ENCODE results near the gene FOXB1. TPM values are rescaled to one million over a fixed set of nuclear protein-coding genes. Genes with fewer than 3 reads are reported as not detected.

Gene FOXB1
- total RNA-seq, 1 experiment from 2014 or later: 2.7 TPM

GRCh38 chr15:60006873-60007272 is 2.8 kb downstream of the FOXB1 start:
- Histone ChIP-seq H3K4me1 (replicated peaks; ENCODE audit: insufficient read depth) (peaks cover 28% of the 10 kb centered on the region), H2AFZ (peak overlapping the region; percentile 75), H3K4me3 (peak overlapping the region; percentile 82), H4K20me1 (ENCODE audit: insufficient read depth) (no peaks in the 10 kb centered on the region), H3K79me2 (ENCODE audit: low read depth) (peaks cover 11% of the 10 kb centered on the region), H3F3A (ENCODE audit: insufficient read depth, low read depth) (peaks cover 16% of the 10 kb centered on the region), H3K27me3 (ENCODE audit: insufficient read depth, low read depth) (no peaks in the 10 kb centered on the region), H3K4me2 (peak overlapping the region; percentile 81), H3K9me2 (ENCODE audit: insufficient read depth) (no peaks in the 10 kb centered on the region), H3K9me3 (ENCODE audit: insufficient read depth, low read depth) (no peaks in the 10 kb centered on the region), H3K27ac (peak overlapping the region; percentile 95), H3K36me3 (ENCODE audit: low read depth) (no peaks in the 10 kb centered on the region)
- DNase-seq: no peak
- TF ChIP-seq CTCF (conservative IDR thresholded peaks at IDR 0.05): no peak
- no peak for TF ChIP-seq EZH2 (IDR thresholded peaks at IDR 0.05; ENCODE audit: low read depth)
- TSS peak; percentile 60 for BruUV-seq (replicated peaks)
- ChIA-PET CTCF (interaction anchor here (0.6 to 1.5 kb wide), 5 partner anchors 10 to 172 kb away, joined by 3 to 6 read pairs (median 4); no protein-coding TSS in a partner anchor), POLR2A (ENCODE audit: unreplicated experiment) (interaction anchor here (0.5 to 0.7 kb wide), 2 partner anchors 16 to 120 kb away, joined by 5 to 24 read pairs; no protein-coding TSS in a partner anchor)
- intact Hi-C loops (cut with micrococcal nuclease; ENCODE audit: unreplicated experiment): loop anchor here (1.0 to 10.0 kb wide), 5 partner anchors 84 to 282 kb away; no protein-coding TSS in a partner anchor

GRCh38 chr15:60009124-60009960 is 5.2 kb downstream of the FOXB1 start:
- Histone ChIP-seq H3K4me2 (0 out of 2 replicates have a peak overlapping the region, but pooled peaks have one; percentile 19), H3K36me3 (ENCODE audit: low read depth) (no peaks in the 10 kb centered on the region), H2AFZ (no peak overlapping the region), H3K27me3 (ENCODE audit: insufficient read depth, low read depth) (no peaks in the 10 kb centered on the region), H4K20me1 (ENCODE audit: insufficient read depth) (no peaks in the 10 kb centered on the region), H3K79me2 (ENCODE audit: low read depth) (peaks cover 8% of the 10 kb centered on the region), H3F3A (ENCODE audit: insufficient read depth, low read depth) (peaks cover 16% of the 10 kb centered on the region), H3K4me1 (replicated peaks; ENCODE audit: insufficient read depth) (peaks cover 28% of the 10 kb centered on the region), H3K9me3 (ENCODE audit: insufficient read depth, low read depth) (no peaks in the 10 kb centered on the region), H3K27ac (no peak overlapping the region), H3K9me2 (ENCODE audit: insufficient read depth) (no peaks in the 10 kb centered on the region), H3K4me3 (no peak overlapping the region)
- ChIA-PET CTCF (interaction anchor here (0.5 kb wide), 1 partner anchor 126 kb away, joined by 3 read pairs; no protein-coding TSS in a partner anchor), POLR2A (ENCODE audit: unreplicated experiment) (interaction anchor here (0.7 kb wide), 1 partner anchor 13 kb away, joined by 3 read pairs; no protein-coding TSS in a partner anchor)
- no peak for DNase-seq
- TF ChIP-seq CTCF (conservative IDR thresholded peaks at IDR 0.05) (no peak), EZH2 (IDR thresholded peaks at IDR 0.05; ENCODE audit: low read depth) (no peak)
- no TSS peak for BruUV-seq (replicated peaks)
- intact Hi-C loops (cut with micrococcal nuclease; ENCODE audit: unreplicated experiment): loop anchor here (5.0 to 10.0 kb wide), 3 partner anchors 173 to 285 kb away; no protein-coding TSS in a partner anchor

- Histone ChIP-seq H4K20me1 (ENCODE audit: insufficient read depth) (no peaks in the 10 kb centered on the region), H3F3A (ENCODE audit: insufficient read depth, low read depth) (peaks cover 16% of the 10 kb centered on the region), H3K4me1 (replicated peaks; ENCODE audit: insufficient read depth) (peaks cover 28% of the 10 kb centered on the region), H3K9me3 (ENCODE audit: insufficient read depth, low read depth) (no peaks in the 10 kb centered on the region), H3K4me3 (no peak overlapping the region), H3K79me2 (ENCODE audit: low read depth) (peaks cover 1% of the 10 kb centered on the region), H3K36me3 (ENCODE audit: low read depth) (no peaks in the 10 kb centered on the region), H3K4me2 (no peak overlapping the region), H3K9me2 (ENCODE audit: insufficient read depth) (no peaks in the 10 kb centered on the region), H2AFZ (no peak overlapping the region), H3K27me3 (ENCODE audit: insufficient read depth, low read depth) (no peaks in the 10 kb centered on the region), H3K27ac (no peak overlapping the region)
- TF ChIP-seq CTCF (conservative IDR thresholded peaks at IDR 0.05): no peak
- no peak for TF ChIP-seq EZH2 (IDR thresholded peaks at IDR 0.05; ENCODE audit: low read depth)
- intact Hi-C loops (cut with micrococcal nuclease; ENCODE audit: unreplicated experiment): loop anchor here (5.0 to 10.0 kb wide), 3 partner anchors 172 to 285 kb away; no protein-coding TSS in a partner anchor
- CTCF ChIA-PET: interaction anchor here (0.5 kb wide), 1 partner anchor 125 kb away, joined by 3 read pairs; no protein-coding TSS in a partner anchor
- POLR2A ChIA-PET (ENCODE audit: unreplicated experiment): no interaction called here
- no peak for DNase-seq
- BruUV-seq (replicated peaks): no TSS peak
Observed at GRCh38 chr15:60009980-60010732, 6.0 kb downstream of the FOXB1 start.
